GM18909 (cell line): Measurements from ENCODE around the gene TTYH2.

Experiments
- ATAC-seq: cut with Tn5 transposase; IDR thresholded peaks from one replicate; pipeline ENCODE4 v1.9.1; 2021; ENCODE audit warnings: mild to moderate bottlenecking; ENCODE audit not compliant: unreplicated experiment, poor library complexity

TTYH2 gene

GRCh38 chr17:74192950-74193781, 20.2 kb upstream of the TTYH2 start:
- ATAC-seq = no peak

DNA sequence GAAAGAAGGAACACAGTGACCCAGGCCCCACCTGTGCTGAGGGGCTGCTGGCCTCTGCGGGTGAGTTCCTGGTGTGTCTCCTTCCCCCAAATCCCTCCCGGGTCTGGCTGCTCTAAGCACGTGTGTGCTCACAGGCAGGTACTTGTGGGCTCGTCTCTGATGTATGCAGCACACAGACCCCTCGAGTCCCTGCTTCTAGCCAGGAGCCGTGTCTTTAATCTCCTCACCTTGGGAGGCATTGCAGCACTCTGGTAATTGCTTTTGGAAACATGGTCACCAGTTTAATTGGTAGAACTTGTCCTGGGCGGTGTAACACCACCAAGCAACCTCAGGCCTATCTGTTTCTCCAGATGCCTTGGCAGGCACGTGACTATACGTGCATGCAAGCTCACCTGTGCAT, 18.7 kb upstream of the TTYH2 start:
- no peak for ATAC-seq

DNA sequence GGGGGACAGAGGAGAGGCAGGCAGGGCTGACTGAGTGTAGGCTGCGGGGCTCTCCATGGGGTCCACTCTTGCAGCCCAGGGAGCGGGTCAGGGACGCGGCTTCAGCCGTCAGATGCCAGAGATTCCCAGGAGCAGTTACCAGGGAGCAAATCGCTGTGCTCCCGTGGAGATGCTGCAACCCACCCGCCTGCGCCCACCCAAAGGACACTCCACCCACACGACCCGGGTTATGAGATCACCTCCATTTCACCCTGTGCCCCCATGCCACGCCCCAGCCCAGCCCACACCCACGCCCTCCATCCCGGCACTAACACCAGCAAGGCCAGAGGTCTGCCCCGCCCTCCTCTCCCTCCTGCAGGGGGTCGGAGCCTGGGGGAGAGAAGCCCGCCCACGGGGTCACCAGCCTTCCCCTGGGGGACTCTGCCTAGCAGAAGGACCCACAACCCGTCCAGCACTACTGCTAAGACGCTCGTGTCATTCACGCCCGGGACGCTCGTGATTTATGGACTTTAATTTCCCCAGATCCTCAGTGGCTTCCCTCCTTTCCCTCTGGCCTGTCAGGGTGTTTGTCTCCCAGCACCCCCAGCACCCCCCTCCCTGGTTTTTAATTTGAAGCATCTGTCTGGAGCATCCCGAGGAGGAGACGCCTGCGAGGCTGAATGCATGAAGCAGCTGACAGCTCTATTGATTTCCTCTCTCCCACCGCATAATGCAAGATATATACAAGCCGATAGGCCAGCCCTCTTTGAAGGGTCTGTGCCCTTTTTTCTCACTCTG, 16.6 kb upstream of the TTYH2 start:
- no peak for ATAC-seq

GRCh38 chr17:74197801-74198200, 15.6 kb upstream of the TTYH2 start:
- ATAC-seq = no peak

DNA sequence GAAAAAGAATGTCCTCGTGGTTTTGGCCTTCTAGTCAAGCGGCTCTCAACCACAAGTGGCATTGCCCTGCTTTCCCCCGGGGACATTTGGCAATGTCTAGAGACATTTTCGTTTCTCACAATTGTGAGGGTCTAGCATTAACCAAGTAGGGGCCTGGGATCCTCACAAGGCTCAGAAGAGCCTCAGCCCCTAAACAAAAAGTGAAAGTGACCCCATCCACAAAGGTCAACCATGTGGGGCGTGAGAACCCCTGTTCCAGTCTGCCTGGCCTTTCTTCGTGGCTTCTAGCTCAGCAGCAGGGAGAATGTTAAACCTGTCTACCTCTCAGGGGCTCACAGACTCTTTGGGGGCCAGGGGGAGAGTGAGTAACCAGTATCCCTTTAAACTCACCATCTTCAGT, 14.7 kb upstream of the TTYH2 start:
- no peak for ATAC-seq

DNA sequence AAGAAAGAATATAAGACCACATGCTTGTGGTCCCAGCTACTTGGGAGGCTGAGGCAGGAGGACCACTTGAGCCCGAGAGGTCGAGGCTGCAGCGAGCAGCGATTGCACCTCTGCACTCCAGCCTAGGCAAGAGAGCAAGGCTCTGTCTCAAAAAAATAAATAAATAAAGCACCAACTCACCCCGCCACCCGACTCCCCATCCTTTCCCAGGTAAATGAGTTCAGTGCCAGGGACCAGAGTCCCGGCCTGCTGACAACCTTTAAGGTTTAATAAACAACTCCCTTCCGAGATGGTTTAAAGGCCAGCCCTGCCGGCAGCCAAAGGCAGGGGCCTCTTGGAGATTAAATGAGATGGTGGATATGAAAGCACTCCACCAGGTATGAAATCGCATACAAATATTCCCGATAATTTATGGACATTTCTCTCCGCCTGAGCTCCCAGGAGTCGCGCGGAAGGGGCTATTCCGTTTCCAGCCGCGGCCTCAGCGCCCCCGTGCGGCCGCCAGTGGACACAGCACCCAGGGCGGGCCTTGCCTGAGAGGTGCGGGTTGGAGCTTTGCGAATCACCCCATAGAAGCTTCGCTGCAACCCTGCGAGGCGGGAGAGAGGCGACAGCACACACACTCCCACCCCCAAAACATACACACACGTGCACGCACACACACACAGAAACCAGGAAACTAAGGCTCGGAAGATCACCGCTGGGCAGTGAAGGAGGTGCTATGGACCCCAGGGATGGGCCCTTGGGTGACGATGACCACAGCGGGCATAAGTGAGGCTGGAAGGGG, 13.9 kb upstream of the TTYH2 start:
- ATAC-seq = no peak

- ATAC-seq = no peak
Observed at GRCh38 chr17:74200112-74200511, 13.3 kb upstream of the TTYH2 start.

GRCh38 chr17:74201250-74201649, 12.1 kb upstream of the TTYH2 start:
- ATAC-seq = no peak

- ATAC-seq = no peak
Observed at GRCh38 chr17:74201948-74202347, 11.4 kb upstream of the TTYH2 start.

DNA sequence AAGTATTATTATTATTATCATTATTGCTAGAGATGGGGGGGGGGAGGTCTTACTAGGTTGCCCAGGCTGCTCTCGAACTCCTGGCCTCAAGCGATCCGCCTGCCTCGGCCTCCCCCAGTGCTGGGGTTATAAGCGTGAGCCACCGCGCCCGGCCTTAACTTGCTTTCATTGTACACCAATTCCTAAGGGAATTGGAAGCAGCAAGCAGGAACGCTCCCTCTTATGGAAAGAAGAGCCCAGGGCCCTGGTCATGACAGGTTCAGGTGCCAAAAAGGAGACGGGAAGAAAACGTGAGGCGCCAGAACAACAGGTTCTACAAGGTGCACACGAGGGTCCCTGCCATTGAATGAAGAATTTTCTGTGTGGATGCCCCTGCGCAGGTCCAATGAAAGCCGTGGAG, 10.4 kb upstream of the TTYH2 start:
- ATAC-seq = no peak

GRCh38 chr17:74203439-74204240, 9.7 kb upstream of the TTYH2 start, which contains the start of gene RPL38:
TSS of gene RPL38 (plus strand) at chr17:74203678. CDS start at chr17:74203956, 278 bp downstream.
- ATAC-seq = peak; percentile 75

GRCh38 chr17:74204474-74204873, 8.9 kb upstream of the TTYH2 start:
- ATAC-seq = no peak

DNA sequence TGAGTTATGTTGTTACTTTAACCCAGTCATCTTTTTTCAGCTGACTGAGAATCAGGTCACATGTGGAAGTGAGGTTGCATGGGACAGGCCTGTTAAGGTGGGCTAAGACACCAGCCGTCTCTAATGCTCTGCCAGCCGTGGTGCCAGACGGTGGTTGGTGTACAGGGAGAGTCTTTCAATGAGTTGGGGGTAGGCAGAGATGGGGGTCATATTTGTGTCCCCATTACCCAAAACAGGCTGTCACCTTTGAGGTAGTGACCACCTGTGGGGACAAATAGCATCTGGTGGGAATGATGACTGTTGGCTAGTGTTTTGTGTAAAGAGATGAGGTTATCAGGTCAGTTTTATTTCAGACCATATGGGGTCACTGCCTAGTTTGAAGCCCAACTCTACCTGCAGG, 8.1 kb upstream of the TTYH2 start:
- no peak for ATAC-seq

- no peak for ATAC-seq
Observed at GRCh38 chr17:74206332-74206818, 7.0 kb upstream of the TTYH2 start.

DNA sequence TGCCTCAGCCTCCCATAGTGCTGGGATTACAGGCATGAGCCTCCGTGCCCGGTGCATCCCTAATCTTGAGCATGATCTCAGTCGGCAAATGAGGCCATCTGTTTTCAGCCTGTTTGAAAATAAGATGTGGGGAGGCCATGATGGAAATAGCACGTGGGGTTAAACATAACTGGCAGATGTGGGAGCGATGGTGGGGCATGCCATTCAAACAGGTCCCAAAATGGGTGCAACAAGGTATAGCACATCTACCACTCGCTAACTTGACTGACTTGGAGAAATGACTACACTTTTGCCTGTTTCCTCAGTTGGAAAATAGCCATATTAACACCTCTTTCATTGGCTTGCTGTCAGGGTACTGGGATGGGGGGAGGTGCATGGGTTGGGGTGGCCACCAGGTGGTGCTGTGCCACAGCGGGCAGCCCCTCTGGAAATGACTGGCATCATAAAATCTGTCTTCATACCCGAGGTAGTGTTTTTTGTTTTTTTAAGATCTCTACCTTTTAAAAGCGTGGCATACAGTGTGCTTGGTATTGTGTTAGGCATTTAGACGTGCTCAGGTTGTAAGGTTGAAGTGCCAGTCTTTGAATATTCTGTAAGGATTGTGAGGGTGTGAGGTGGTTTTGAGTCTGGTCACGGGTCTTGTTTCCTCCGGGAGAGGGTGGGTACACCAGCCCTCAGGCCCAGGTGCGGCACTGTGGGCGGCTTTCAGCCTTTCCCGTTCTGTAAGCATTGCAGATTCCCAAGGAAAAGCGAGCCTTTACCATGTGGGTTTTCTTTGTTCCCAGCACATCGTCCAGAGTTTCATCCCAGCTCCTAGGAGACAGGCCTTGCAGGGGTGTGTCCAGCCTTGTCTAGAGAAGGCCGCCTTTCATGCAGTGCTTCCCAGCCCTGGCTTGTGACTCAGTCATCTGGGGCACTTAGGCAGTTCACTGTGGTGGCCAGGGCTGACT, 2.9 kb upstream of the TTYH2 start:
- no peak for ATAC-seq

DNA sequence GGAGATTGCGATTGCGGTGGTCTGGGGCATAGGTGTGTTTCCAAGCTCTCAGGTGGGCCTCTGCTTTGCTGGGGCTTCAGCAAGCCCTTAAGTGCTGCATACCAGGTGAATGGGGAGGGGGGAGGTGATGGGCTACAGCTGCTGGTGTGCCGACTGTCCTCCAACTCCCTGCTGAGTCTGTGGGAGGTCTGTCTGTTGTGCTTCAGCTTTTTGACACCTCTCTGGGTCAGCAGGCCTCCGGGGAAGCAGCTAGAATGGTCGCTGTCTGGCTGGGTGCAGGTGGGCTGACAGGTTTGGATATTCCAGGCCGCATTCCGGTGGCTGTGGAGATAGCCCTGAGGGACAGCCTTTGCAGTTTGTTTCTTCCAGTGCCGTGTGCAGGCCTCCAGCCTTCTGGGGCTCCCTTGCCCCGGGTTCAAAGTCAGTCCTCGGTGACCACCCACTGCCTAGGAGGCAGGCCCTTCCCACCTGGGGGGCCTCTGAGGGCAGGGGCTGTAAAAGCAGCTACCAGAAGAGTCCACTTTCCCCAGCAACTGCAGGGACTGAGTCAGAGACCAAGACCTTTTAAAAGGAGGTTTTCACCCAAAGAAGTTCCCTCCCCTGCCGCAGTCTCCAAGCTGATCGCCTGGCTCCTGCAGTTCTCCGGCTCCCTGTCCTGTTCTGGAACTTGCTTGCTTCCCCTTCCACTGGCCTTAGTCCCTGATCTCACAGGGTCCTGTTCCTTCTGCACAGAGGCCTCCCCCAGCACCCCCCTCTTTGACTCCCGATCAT, 2.0 kb upstream of the TTYH2 start:
- ATAC-seq = no peak

- ATAC-seq = no peak
Observed at GRCh38 chr17:74211912-74212208, 1.5 kb upstream of the TTYH2 start.

DNA sequence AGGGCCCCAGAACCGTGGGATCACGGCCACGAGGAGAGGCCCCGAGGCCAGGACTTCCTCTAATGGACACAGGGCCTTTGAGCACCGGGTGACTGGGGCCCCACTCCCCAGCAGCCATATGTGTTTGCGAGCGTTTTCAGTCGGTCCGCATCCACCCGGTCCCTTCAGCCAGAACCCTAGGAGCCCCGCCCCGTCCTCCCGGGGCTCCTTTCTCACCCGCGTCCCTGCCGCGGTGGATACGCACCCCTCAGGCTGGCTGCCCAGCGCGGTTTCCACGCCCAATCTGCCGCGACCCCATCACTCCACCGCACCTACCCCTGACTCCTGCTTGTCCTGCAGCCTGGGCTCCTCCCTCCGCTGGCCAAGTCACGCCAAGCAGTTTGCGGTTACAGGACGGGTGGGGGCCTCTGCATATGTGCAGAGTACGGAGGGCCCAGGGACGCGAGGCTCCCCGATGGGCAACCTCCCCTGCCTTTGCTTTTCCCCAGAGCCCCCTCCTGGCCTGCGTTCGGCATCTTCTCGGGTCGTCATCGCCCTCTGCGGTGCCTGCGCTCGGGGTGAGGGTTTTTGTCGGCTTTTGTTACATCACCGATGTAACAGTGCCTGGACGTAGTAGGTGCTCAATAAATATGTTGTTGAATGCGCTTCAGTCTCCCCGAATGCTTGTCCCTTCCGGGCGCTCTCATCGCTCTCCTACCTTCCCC, 1.0 kb upstream of the TTYH2 start:
- ATAC-seq = peak; percentile 13
